GM21619 (cell line): ENCODE data around the gene PLD5.
"Not testable (repeated sequence)": the region's sequence is repeated elsewhere in the genome, so short reads cannot be mapped to it uniquely, and the experiment has no call there.

Source experiments
- ATAC-seq: cut with Tn5 transposase; IDR thresholded peaks from one replicate; pipeline ENCODE4 v1.9.1; 2021; ENCODE audit not compliant: unreplicated experiment

The PLD5 gene

GRCh38 chr1:242288067-242288466, 236.4 kb downstream of the PLD5 start:
- ATAC-seq, result not testable (repeated sequence)

GRCh38 chr1:242282758-242283485, 241.6 kb downstream of the PLD5 start:
- ATAC-seq, result not testable (repeated sequence)

GRCh38 chr1:242278406-242278805, 246.1 kb downstream of the PLD5 start:
- not testable (repeated sequence) for ATAC-seq

GRCh38 chr1:242276769-242277168, 247.7 kb downstream of the PLD5 start:
- ATAC-seq, result not testable (repeated sequence)

- ATAC-seq, result not testable (repeated sequence)
Observed at GRCh38 chr1:242267004-242267403, 257.5 kb downstream of the PLD5 start.

- ATAC-seq, result not testable (repeated sequence)
Observed at GRCh38 chr1:242264419-242264818, 260.1 kb downstream of the PLD5 start.

GRCh38 chr1:242245255-242245654, 279.2 kb downstream of the PLD5 start:
- no peak for ATAC-seq

GRCh38 chr1:242243472-242243871, 281.0 kb downstream of the PLD5 start:
- ATAC-seq, result peak; percentile 97

- ATAC-seq, result no peak
Observed at GRCh38 chr1:242242983-242243382, 281.5 kb downstream of the PLD5 start.

- no peak for ATAC-seq
Observed at GRCh38 chr1:242241936-242242335, 282.6 kb downstream of the PLD5 start.

GRCh38 chr1:242240691-242241090, 283.8 kb downstream of the PLD5 start:
- no peak for ATAC-seq

GRCh38 chr1:242240077-242240476, 284.4 kb downstream of the PLD5 start:
- ATAC-seq, result no peak

- no peak for ATAC-seq
Observed at GRCh38 chr1:242239398-242239797, 285.1 kb downstream of the PLD5 start.

GRCh38 chr1:242237051-242237450, 287.4 kb downstream of the PLD5 start:
- ATAC-seq, result no peak

GRCh38 chr1:242228991-242229390, 295.5 kb downstream of the PLD5 start:
- no peak for ATAC-seq

- ATAC-seq, result peak; percentile 84
Observed at GRCh38 chr1:242225767-242226573, 298.5 kb downstream of the PLD5 start.

- ATAC-seq, result peak; percentile 12
Observed at GRCh38 chr1:242224878-242225766, 299.4 kb downstream of the PLD5 start.

GRCh38 chr1:242224461-242224860, 300.0 kb downstream of the PLD5 start:
- ATAC-seq, result no peak

GRCh38 chr1:242219905-242220304, 304.6 kb downstream of the PLD5 start:
- no peak for ATAC-seq

GRCh38 chr1:242219298-242219901, 305.1 kb downstream of the PLD5 start:
- no peak for ATAC-seq

- ATAC-seq, result no peak
Observed at GRCh38 chr1:242216368-242216767, 308.1 kb downstream of the PLD5 start.
